Dendritic cell treated with granulocyte-macrophage colony-stimulating factor and Interleukin-4, amounts not matched to agents 40 ng/mL and 50 ng/mL, for 4 days (primary cell): ENCODE measurements around the gene ABCA1.
"Not testable (repeated sequence)": the region's sequence is repeated elsewhere in the genome, so short reads cannot be mapped to it uniquely, and the experiment has no call there.

Experiments used
- H3K27ac Mint-ChIP-seq: one replicate; pipeline ENCODE4 v1.8.0; 2022; ENCODE audit warnings: mild to moderate bottlenecking, mixed read lengths
- H3K27me3 Mint-ChIP-seq: one replicate; pipeline ENCODE4 v1.8.0; 2022; ENCODE audit warnings: mild to moderate bottlenecking, mixed read lengths
- H3K36me3 Mint-ChIP-seq: one replicate; pipeline ENCODE4 v1.8.0; 2022; ENCODE audit warnings: low read depth, mixed read lengths
- H3K4me1 Mint-ChIP-seq: one replicate; pipeline ENCODE4 v1.8.0; 2022; ENCODE audit warnings: low read depth, mixed read lengths
- H3K4me3 Mint-ChIP-seq: one replicate; pipeline ENCODE4 v1.8.0; 2022; ENCODE audit warnings: mild to moderate bottlenecking, moderate library complexity, mixed read lengths
- H3K9me3 Mint-ChIP-seq: one replicate; pipeline ENCODE4 v1.8.0; 2022; ENCODE audit warnings: mixed read lengths
- intact Hi-C: fragments of 100-400 bp; cut with micrococcal nuclease; formaldehyde crosslinking; loops from one replicate; pipeline ENCODE4 v1.15.0; 2022

Gene ABCA1

DNA sequence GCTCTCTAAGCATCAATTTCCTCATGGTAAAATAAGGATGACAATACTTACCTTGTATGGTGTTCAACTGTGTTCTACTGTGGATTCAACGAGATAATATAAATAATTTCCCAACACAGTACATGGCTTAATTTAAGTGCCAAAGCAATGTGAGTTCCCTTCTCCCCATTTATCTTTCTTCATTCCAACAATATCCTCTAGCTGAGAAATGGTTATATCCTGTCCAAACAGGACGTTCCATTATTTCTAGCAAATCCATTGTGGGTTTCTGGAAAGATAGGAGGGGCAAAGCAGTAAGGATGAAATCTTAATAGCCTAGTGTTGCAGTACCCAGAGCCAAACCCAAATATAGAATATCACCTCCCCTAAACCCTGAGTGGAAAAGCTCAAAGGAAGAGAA is 22.0 kb downstream of the ABCA1 start:
- intact Hi-C loops = loop anchor here (5.0 kb wide), 1 partner anchor 34 kb away; no protein-coding TSS in a partner anchor
- Mint-ChIP-seq H3K27ac (no peak overlapping the region), H3K4me1 (peaks cover 61% of the 10 kb centered on the region), H3K9me3 (no peaks in the 10 kb centered on the region), H3K27me3 (no peaks in the 10 kb centered on the region), H3K36me3 (peaks cover 34% of the 10 kb centered on the region), H3K4me3 (no peak overlapping the region)

DNA sequence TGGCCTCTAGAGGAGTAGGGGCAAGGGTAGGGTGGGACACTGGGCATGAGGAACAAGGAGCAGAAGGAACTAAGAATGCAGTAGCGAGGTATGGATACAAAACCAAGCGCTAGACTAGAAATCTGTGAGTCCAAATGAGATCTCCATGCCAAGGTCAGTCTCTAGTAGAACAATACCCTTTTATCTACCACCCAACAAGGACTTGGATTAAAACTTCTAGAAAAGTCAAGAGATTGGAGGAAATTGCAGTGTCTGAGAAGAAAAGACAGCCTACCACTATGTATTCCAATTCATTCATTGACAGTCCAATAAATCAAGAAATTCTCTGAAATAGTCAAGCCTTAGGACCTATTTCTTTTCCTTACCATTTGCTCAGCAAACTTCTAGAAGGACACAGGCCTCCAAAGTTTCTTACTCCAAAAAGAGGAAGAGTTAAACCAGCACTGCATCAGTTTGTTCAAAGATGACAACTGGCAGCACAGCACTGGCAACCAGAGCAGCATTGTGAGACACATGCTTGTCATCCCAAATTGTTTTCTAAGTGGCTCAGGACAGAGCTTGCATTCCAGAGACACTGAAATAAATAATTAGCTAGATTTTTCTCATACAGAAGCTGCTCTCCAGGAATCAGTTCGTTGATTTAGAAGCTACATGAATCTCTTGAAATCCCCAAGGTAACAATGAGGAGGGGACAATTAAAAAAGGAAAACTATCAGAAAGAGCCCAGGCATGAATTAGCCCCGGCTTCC is 22.6 kb downstream of the ABCA1 start:
- Mint-ChIP-seq H3K9me3 (no peaks in the 10 kb centered on the region), H3K36me3 (peaks cover 40% of the 10 kb centered on the region), H3K4me1 (peaks cover 64% of the 10 kb centered on the region), H3K4me3 (no peak overlapping the region), H3K27ac (no peak overlapping the region), H3K27me3 (no peaks in the 10 kb centered on the region)
- intact Hi-C loops = loop anchor here (5.0 kb wide), 1 partner anchor 33 kb away; no protein-coding TSS in a partner anchor

DNA sequence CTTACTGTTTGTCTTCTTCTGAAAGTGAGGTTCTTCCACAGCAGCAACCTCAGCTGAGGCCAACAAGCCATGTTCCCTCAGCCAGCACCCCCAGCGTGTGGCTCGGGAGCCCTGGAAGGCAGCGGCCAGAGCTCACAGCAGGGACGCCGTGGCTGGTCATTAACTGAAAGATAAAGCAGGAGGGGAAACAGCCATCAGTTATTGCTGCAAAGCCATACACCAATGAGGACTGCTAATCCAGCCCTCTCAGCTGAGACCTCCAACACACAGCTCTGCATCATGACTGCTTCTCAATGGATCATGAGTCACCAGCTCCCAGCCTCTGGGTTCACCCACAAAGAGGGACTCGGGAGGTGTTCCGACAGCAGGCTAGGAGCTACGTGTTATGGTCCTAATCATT is 24.3 kb downstream of the ABCA1 start:
- intact Hi-C loops = no loop called here
- peaks cover 57% of the 10 kb centered on the region for H3K36me3 Mint-ChIP-seq

GRCh38 chr9:104900871-104901270 is 27.1 kb downstream of the ABCA1 start:
- no peaks in the 10 kb centered on the region for H3K27me3 Mint-ChIP-seq
- H3K36me3 Mint-ChIP-seq = peaks cover 73% of the 10 kb centered on the region
- intact Hi-C loops = no loop called here
- H3K9me3 Mint-ChIP-seq = no peaks in the 10 kb centered on the region
- no peak overlapping the region for H3K4me3 Mint-ChIP-seq
- peaks cover 37% of the 10 kb centered on the region for H3K4me1 Mint-ChIP-seq
- no peak overlapping the region for H3K27ac Mint-ChIP-seq

More for the DNA sequence above, 24.3 kb downstream of the ABCA1 start:
- H3K27ac Mint-ChIP-seq = peak overlapping the region; percentile 30
- no peak overlapping the region for H3K4me3 Mint-ChIP-seq
- no peaks in the 10 kb centered on the region for H3K27me3 Mint-ChIP-seq
- peaks cover 58% of the 10 kb centered on the region for H3K4me1 Mint-ChIP-seq
- no peaks in the 10 kb centered on the region for H3K9me3 Mint-ChIP-seq

DNA sequence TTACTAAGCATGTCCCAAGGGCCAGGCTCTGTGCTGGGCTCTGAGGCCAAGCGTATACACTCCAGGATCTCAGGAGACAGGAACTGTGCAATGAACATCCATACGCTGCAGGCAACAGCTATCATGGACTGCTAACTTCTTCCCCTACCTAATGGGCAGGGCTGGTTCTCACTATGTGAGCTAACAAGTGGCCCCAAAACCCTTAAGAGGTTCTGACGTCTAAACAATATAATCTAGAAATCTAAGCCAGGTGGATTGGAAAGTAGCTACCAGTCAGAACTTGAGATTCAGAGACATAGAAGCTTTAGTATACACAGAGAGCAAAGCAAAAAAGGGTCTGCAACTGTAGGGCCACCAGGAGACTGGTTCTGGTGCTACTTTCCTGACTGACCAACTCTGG is 27.6 kb downstream of the ABCA1 start:
- no peaks in the 10 kb centered on the region for H3K9me3 Mint-ChIP-seq
- H3K27ac Mint-ChIP-seq = no peak overlapping the region
- intact Hi-C loops = no loop called here
- H3K27me3 Mint-ChIP-seq = no peaks in the 10 kb centered on the region
- H3K4me1 Mint-ChIP-seq = peaks cover 32% of the 10 kb centered on the region
- H3K36me3 Mint-ChIP-seq = peaks cover 73% of the 10 kb centered on the region
- H3K4me3 Mint-ChIP-seq = no peak overlapping the region

DNA sequence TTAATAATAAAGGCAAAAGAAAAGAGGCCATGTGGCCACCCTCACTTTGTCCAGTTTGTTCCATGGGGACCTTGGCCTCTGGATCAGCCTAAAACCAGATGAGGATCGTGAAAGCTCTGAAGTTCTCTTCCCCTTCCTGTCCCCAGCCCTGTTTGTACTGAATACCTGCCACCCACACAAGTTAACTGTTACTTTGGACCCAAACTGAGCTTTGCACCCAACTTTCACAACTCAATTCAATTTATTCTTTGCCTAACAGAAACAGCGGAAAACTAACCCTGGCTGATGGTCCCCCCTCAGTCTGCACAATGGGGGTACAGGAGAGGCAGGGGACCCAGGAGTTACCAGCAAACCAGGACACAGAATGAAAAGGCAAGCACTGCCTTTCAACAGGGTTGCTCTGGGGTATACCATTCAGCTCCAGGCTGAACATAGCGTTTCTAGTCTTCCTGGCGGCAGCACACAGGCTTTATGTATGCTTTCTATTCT is 28.2 kb downstream of the ABCA1 start:
- intact Hi-C loops = no loop called here
- Mint-ChIP-seq H3K4me3 (no peak overlapping the region), H3K9me3 (no peaks in the 10 kb centered on the region), H3K27ac (no peak overlapping the region), H3K36me3 (peaks cover 75% of the 10 kb centered on the region), H3K27me3 (no peaks in the 10 kb centered on the region), H3K4me1 (peaks cover 26% of the 10 kb centered on the region)

DNA sequence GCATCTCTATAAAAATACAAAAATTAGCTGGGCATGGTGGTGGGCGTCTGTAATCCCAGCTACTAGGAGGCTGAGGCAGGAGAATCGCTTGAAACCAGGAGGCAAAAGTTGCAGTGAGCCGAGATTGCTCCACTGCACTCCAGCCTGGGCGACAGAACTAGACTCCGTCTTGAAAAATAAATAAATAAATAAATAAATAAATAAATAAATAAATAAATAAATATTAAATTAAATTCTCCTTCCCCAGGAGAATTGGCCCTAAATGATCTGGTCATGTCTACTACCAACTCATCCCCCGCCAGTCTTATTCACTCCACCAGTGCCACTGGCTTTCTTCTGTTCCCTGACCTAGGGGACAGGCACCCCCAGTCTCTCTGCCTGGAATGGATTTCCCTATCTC is 29.6 kb downstream of the ABCA1 start:
- H3K9me3 Mint-ChIP-seq, H3K27ac Mint-ChIP-seq, H3K27me3 Mint-ChIP-seq, H3K4me3 Mint-ChIP-seq, intact Hi-C loops: not testable (repeated sequence)
- peaks cover 28% of the 10 kb centered on the region for H3K4me1 Mint-ChIP-seq
- H3K36me3 Mint-ChIP-seq = peaks cover 71% of the 10 kb centered on the region

GRCh38 chr9:104896131-104896530 is 31.8 kb downstream of the ABCA1 start:
- Mint-ChIP-seq H3K4me3 (no peak overlapping the region), H3K27me3 (no peaks in the 10 kb centered on the region), H3K4me1 (peaks cover 29% of the 10 kb centered on the region), H3K36me3 (peaks cover 62% of the 10 kb centered on the region), H3K9me3 (no peaks in the 10 kb centered on the region), H3K27ac (no peak overlapping the region)
- intact Hi-C loops = no loop called here

GRCh38 chr9:104895572-104895971 is 32.4 kb downstream of the ABCA1 start:
- intact Hi-C loops = no loop called here
- Mint-ChIP-seq H3K36me3 (peaks cover 56% of the 10 kb centered on the region), H3K27me3 (no peaks in the 10 kb centered on the region), H3K4me1 (peaks cover 24% of the 10 kb centered on the region), H3K27ac (no peak overlapping the region), H3K9me3 (no peaks in the 10 kb centered on the region), H3K4me3 (no peak overlapping the region)

DNA sequence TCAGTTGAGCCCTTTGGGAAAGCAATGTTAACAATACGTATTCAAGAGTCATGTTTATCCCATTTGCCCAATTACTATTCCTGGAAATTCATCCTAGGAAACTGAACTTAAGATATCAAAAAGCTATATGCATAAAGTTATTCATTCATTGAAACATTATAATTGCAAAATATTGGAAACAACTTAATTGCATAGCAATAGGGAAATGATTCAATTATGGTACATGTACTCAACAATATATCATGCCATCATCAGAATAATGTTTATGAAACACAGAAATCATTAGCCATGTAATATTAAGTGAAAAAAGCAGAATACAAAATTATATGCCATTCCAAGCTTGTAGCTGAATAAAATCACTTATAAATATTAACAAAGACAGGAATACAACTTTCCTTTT is 35.3 kb downstream of the ABCA1 start:
- H3K27me3 Mint-ChIP-seq = no peaks in the 10 kb centered on the region
- H3K9me3 Mint-ChIP-seq = no peaks in the 10 kb centered on the region
- peaks cover 53% of the 10 kb centered on the region for H3K36me3 Mint-ChIP-seq
- intact Hi-C loops = no loop called here
- H3K4me1 Mint-ChIP-seq = peaks cover 10% of the 10 kb centered on the region
- H3K27ac Mint-ChIP-seq = no peak overlapping the region
- H3K4me3 Mint-ChIP-seq = no peak overlapping the region

GRCh38 chr9:104890433-104890770 is 37.6 kb downstream of the ABCA1 start:
- Mint-ChIP-seq H3K27ac (no peak overlapping the region), H3K4me1 (peaks cover 10% of the 10 kb centered on the region), H3K27me3 (no peaks in the 10 kb centered on the region), H3K36me3 (peaks cover 69% of the 10 kb centered on the region), H3K9me3 (no peaks in the 10 kb centered on the region), H3K4me3 (no peak overlapping the region)
- intact Hi-C loops = no loop called here

- H3K4me1 Mint-ChIP-seq = no peaks in the 10 kb centered on the region
- H3K4me3 Mint-ChIP-seq = no peak overlapping the region
- peaks cover 92% of the 10 kb centered on the region for H3K36me3 Mint-ChIP-seq
- H3K27ac Mint-ChIP-seq = no peak overlapping the region
- no peaks in the 10 kb centered on the region for H3K27me3 Mint-ChIP-seq
- no peaks in the 10 kb centered on the region for H3K9me3 Mint-ChIP-seq
- intact Hi-C loops = no loop called here
Observed at GRCh38 chr9:104885818-104886709, 41.9 kb downstream of the ABCA1 start.

DNA sequence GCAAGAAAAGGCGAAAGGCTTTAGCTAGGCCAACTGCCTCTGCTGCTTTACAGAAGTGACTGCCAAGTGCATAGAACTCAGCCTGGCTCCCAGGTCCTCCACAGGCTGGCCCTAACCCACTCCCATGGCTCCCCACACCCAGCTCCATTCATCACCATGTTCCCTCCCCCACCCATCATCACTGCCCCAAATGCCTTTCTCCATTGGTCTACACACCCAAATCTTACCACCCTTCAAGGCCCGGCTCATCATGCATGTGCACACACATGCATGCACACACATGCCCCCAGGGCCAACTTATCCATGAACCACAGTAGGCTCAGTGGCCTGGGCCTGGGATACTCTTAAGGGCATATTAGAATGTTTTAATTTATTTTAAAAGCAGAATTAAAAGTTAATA is 44.8 kb downstream of the ABCA1 start:
- H3K36me3 Mint-ChIP-seq = peaks cover 99% of the 10 kb centered on the region
- H3K4me3 Mint-ChIP-seq = no peak overlapping the region
- no peaks in the 10 kb centered on the region for H3K27me3 Mint-ChIP-seq
- H3K27ac Mint-ChIP-seq = no peak overlapping the region
- no peaks in the 10 kb centered on the region for H3K9me3 Mint-ChIP-seq
- intact Hi-C loops = no loop called here
- peaks cover 9% of the 10 kb centered on the region for H3K4me1 Mint-ChIP-seq

- Mint-ChIP-seq H3K4me3 (no peak overlapping the region), H3K36me3 (peaks cover 99% of the 10 kb centered on the region), H3K4me1 (peaks cover 12% of the 10 kb centered on the region), H3K27ac (no peak overlapping the region), H3K9me3 (no peaks in the 10 kb centered on the region), H3K27me3 (no peaks in the 10 kb centered on the region)
- intact Hi-C loops = no loop called here
Observed at GRCh38 chr9:104882566-104882965, 45.4 kb downstream of the ABCA1 start.
